PC-9 (cell line): ENCODE measurements around the gene NTF3.

Source experiments
- EZH2 ChIP-seq: fragments of 200-600 bp; sonication (generic); IDR thresholded peaks from 2 replicates; pipeline ENCODE4 v1.8.0; 2017; ENCODE audit warnings: antibody characterized with exemption, low read depth
- TF ChIP-seq, protein P1 (sequence below): fragments of 200-600 bp; sonication (generic); conservative IDR thresholded peaks from 2 replicates; pipeline ENCODE4 v1.6.1; 2017; ENCODE audit warnings: mixed run types, antibody characterized with exemption, mild to moderate bottlenecking, moderate library complexity

DNA sequence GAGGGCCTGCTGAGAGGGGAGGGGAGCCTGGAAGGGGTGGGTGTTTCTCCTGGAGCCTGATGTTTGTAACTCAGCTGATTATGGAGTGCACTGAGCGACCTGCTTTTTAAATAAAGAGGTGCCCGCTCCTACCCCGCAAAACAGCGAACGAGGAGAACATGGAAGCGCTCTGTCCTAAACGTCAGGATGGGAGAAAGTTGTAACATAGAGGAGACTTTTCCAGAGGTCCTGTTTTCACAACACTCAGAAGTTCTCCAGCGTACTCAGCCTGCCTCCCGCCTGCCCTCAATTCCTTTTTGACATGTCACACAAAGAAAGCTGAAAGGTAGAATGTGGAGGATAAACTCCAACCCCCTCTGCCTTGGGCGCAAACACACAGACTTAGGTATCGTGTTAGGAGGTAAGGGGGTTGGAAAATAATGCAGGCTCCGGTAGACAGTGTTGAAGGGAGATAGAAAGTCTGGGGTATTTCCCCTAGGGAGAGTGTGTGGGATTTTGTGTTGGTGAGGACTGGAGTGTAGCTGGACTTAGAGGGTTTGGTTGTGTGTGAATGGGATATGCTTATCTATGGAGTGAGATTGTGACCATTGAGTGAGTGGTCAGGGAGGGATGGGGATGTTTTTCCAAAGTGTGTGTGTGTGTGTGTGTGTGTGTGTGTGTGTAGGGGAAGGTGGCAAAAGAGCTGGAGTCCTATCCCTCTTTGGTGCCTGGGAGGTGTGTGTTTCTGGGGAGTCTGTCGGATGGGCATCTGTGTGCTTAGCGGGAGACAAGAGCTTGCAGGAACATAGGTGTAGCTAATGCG, 2.1 kb downstream of the NTF3 start:
- TF ChIP-seq, protein P1, sequence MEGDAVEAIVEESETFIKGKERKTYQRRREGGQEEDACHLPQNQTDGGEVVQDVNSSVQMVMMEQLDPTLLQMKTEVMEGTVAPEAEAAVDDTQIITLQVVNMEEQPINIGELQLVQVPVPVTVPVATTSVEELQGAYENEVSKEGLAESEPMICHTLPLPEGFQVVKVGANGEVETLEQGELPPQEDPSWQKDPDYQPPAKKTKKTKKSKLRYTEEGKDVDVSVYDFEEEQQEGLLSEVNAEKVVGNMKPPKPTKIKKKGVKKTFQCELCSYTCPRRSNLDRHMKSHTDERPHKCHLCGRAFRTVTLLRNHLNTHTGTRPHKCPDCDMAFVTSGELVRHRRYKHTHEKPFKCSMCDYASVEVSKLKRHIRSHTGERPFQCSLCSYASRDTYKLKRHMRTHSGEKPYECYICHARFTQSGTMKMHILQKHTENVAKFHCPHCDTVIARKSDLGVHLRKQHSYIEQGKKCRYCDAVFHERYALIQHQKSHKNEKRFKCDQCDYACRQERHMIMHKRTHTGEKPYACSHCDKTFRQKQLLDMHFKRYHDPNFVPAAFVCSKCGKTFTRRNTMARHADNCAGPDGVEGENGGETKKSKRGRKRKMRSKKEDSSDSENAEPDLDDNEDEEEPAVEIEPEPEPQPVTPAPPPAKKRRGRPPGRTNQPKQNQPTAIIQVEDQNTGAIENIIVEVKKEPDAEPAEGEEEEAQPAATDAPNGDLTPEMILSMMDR, result no peak
- TF ChIP-seq EZH2, result no peak
